HL-60 (cell line): ENCODE data around the gene FAU.

Source experiments
- CTCF ChIP-seq: IDR thresholded peaks from one replicate; pipeline ENCODE4 v1.5.1; 2011; ENCODE audit warnings: low read length, control low read depth, inconsistent platforms; ENCODE audit not compliant: insufficient read depth
- GABPA ChIP-seq: IDR thresholded peaks from 2 replicates; pipeline ENCODE4 v1.6.1; 2012; ENCODE audit warnings: low read depth
- POLR2AphosphoS5 ChIP-seq: IDR thresholded peaks from 2 replicates; pipeline ENCODE4 v1.6.1; 2012; ENCODE audit warnings: low read depth
- REST ChIP-seq: IDR thresholded peaks from 2 replicates; pipeline ENCODE4 v1.6.1; 2012; ENCODE audit warnings: low read depth; ENCODE audit not compliant: insufficient replicate concordance
- SPI1 ChIP-seq: IDR thresholded peaks from 2 replicates; pipeline ENCODE4 v1.6.1; 2012; ENCODE audit warnings: low read depth, mild to moderate bottlenecking, borderline replicate concordance

DNA sequence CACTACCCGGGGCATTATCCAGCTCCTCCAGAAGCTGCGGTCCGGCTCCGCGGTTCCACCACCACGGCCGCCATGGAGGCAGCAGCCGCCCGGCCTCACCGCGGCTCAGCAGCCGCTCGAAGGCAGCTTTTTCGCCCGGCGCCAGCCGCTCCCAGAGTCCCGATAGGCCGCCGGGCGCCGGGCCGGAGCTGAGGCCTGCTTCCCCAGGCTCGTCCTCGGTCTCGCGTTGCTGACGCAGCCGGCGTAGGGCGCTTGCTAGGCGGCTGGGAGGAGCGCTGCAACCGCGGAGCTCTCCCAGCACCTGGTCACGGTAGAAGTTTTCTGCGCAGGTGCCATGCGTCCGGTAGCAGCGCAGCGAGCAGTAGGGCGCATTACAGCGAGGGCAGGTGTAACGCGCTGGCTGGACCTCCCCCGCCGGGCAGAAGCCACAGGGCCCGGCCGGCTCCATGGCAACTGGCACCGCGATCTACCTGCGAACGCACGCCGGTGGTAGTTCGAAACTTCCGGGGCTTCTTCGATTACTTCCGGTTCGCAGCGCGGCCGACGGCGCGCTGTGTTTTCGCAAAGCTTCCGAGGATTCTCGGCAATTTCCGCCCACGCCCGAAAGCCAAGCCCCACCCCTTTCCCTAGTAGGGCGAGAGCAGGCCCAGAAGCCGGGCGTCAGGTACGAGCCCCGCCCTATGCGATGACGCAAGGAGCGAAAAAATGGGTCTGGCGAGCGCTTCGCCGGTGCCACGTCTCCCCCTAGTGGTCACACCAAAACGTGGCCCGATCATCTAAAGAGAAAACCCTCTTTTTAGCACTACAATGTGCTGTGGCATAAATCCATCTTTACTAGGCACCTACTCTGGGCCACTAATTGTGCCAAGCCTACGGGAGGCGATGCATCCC, 4.5 kb downstream of the FAU start, which contains the start of gene ZNHIT2:
- TF ChIP-seq POLR2AphosphoS5 (peak; percentile 96), CTCF (peak; percentile 80), GABPA (peak; percentile 96), SPI1 (no peak), REST (no peak)
